Measurements from ENCODE around the gene FBXL13.

The FBXL13 gene

DNA sequence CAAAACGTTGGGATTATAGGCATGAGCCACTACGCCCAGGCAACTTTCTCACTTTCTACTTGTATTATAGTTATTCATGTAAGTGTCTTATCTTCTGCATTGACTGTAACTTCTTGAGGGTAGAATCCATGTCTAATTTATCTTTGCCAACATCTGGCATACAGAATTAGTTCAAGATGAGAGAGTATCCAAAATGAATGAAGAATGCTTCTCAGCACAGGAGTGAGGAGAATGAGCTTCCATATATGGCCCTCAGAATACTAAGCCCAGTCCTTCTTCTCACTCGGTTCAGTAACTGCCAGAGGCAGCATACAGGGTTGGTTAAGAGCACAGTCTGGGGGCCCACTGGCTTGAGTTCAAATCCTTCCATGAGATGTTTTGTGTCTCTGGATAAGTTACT lies 236.8 kb downstream of the FBXL13 start:
- in situ Hi-C loops (cut with MboI; ENCODE audit: low sequenced_read_pairs, unreplicated experiment), result no loop called here
- TF ChIP-seq, protein P1, sequence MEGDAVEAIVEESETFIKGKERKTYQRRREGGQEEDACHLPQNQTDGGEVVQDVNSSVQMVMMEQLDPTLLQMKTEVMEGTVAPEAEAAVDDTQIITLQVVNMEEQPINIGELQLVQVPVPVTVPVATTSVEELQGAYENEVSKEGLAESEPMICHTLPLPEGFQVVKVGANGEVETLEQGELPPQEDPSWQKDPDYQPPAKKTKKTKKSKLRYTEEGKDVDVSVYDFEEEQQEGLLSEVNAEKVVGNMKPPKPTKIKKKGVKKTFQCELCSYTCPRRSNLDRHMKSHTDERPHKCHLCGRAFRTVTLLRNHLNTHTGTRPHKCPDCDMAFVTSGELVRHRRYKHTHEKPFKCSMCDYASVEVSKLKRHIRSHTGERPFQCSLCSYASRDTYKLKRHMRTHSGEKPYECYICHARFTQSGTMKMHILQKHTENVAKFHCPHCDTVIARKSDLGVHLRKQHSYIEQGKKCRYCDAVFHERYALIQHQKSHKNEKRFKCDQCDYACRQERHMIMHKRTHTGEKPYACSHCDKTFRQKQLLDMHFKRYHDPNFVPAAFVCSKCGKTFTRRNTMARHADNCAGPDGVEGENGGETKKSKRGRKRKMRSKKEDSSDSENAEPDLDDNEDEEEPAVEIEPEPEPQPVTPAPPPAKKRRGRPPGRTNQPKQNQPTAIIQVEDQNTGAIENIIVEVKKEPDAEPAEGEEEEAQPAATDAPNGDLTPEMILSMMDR (IDR thresholded peaks at IDR 0.05; ENCODE audit: borderline replicate concordance, control extremely low read depth, extremely low read depth, insufficient read depth, missing control alignments), result no peak
- no peak for DNase-seq (ENCODE audit: low spot score)

DNA sequence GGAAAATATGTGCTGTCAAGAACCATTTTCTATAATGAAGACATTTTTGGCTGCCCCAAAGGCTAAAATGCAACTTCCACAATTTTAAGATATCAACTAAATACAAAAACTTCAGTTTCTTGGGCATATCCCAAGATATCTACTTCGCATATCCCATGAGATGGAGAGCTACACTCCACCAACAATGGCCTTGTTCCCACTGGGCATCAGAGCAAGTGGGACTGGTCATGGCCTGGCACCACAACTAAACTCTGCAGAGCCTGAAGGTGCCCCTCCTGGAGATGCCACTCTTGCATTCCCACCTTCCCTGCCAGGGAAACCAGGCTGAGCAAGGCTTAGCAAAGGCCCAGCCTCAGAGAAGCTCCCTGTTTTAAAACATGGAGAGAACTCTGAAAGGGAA lies 237.6 kb downstream of the FBXL13 start:
- DNase-seq (ENCODE audit: low spot score), result no peak
- in situ Hi-C loops (cut with MboI; ENCODE audit: low sequenced_read_pairs, unreplicated experiment), result no loop called here
- TF ChIP-seq, protein P1 (IDR thresholded peaks at IDR 0.05; ENCODE audit: borderline replicate concordance, control extremely low read depth, extremely low read depth, insufficient read depth, missing control alignments), result no peak

DNA sequence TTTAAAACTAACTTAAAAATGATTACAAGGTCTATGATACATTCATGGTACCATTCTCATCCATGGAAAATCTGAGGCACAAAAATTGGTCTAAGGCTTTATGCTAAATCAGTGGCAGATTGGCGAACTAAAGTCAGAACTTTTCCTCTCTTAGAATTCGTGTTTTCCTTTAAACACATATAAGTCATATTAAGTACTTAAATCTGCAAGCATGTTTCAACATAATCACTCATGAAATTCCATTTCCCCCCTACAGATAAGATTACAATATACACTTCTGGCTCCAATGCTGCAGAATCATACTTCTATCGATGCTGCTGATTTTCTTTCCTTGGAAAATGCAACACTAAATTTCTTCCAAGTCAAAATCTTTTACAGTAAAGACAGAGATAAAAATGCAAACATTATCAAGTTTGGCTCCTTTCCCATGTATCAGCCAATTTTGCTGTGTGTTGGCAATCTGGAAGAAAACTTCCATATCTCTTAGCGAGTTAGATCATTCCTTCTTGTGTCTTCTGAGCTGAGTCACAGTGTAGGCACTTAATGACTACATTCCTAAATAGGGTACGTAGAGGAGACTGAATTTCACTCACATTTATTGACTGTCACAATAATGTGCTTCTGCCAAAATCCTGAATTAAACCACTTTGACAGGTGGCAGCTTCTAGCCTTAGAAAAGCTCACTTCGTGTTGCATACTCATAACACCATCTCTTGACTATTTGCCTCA lies 238.2 kb downstream of the FBXL13 start:
- no peak for DNase-seq (ENCODE audit: low spot score)
- TF ChIP-seq, protein P1 (IDR thresholded peaks at IDR 0.05; ENCODE audit: borderline replicate concordance, control extremely low read depth, extremely low read depth, insufficient read depth, missing control alignments), result no peak
- in situ Hi-C loops (cut with MboI; ENCODE audit: low sequenced_read_pairs, unreplicated experiment), result no loop called here

DNA sequence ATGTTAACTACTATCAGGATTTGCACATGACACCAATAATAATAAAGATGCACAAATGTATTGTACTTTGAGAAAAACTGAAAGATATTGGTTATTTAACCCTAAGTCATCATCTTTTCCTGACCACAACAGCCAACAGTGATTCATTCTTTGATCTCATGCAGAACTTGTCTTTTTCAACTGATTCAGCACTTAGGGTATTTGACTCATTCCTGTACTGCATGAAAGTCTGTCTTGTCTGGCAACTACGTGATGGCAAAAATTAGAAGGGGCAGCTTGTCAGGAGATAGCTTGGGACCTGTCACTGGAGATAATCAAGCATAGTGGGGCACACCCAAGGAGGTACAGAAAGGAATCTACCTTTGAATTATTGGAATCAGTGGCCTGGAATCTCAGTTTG lies 239.6 kb downstream of the FBXL13 start:
- TF ChIP-seq, protein P1 (IDR thresholded peaks at IDR 0.05; ENCODE audit: borderline replicate concordance, control extremely low read depth, extremely low read depth, insufficient read depth, missing control alignments), result no peak
- in situ Hi-C loops (cut with MboI; ENCODE audit: low sequenced_read_pairs, unreplicated experiment), result no loop called here
- DNase-seq (ENCODE audit: low spot score), result peak; percentile 57

DNA sequence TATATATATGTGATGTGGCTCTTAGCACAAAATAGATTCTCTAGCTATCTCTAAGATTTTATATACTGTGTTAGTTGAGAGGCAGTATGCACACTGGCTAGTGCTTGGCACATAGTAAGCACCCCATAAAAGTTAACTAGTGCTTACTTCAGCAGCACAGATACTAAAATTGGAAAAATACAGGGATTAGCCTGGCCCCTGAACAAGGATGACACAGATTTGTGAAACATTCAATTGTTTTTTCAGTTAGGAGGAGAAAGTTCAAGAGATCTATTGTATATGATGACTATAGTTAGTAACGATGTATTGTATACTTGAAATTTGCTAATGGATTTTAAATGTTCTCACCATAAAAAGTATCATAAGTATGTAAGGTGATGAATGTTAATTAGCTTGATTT lies 240.1 kb downstream of the FBXL13 start:
- in situ Hi-C loops (cut with MboI; ENCODE audit: low sequenced_read_pairs, unreplicated experiment), result no loop called here
- DNase-seq (ENCODE audit: low spot score), result no peak
- TF ChIP-seq, protein P1 (IDR thresholded peaks at IDR 0.05; ENCODE audit: borderline replicate concordance, control extremely low read depth, extremely low read depth, insufficient read depth, missing control alignments), result no peak

DNA sequence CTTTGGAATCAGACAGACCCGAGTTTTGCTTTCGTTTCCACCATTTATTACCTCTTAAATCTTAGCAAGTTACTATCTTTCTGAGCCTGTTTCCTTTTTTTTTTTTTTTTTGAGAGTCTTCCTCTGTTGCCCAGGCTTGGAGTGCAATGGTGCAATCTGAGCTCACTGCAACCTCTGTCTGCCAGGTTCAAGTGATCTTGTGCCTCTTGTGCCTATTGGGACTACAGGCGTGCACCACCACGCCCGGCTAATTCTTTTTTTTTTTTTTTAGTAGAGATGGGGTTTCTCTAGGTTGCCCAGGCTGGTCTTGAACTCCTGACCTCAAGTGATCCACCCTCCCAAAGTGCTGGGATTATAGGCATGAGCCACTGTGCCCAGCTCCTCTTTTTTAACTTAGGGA lies 241.3 kb downstream of the FBXL13 start:
- in situ Hi-C loops (cut with MboI; ENCODE audit: low sequenced_read_pairs, unreplicated experiment), result no loop called here
- TF ChIP-seq, protein P1 (IDR thresholded peaks at IDR 0.05; ENCODE audit: borderline replicate concordance, control extremely low read depth, extremely low read depth, insufficient read depth, missing control alignments), result no peak
- DNase-seq (ENCODE audit: low spot score), result no peak
